Mesothelial cell of epicardium (in vitro differentiated cells): ENCODE results near the gene DGCR2. TPM values are rescaled to one million over a fixed set of nuclear protein-coding genes. Genes with fewer than 3 reads are reported as not detected.

Experiments used
- DNase-seq, 2 experiments: peaks; one replicate each; pipeline ENCODE4 v3.0.0; 2021; ENCODE audit warnings: low spot score in 2 of 2; ENCODE audit not compliant: unreplicated experiment in 2 of 2
- H3K27ac Mint-ChIP-seq: 2 replicates; pipeline ENCODE4 v1.8.0; 2021; ENCODE audit warnings: mixed read lengths
- H3K27me3 Mint-ChIP-seq: 2 replicates; pipeline ENCODE4 v1.8.0; 2021; ENCODE audit warnings: low read depth, mixed read lengths
- H3K36me3 Mint-ChIP-seq: 2 replicates; pipeline ENCODE4 v1.8.0; 2021; ENCODE audit warnings: mixed read lengths
- H3K4me1 Mint-ChIP-seq: 2 replicates; pipeline ENCODE4 v1.8.0; 2021; ENCODE audit warnings: mixed read lengths
- H3K4me3 Mint-ChIP-seq: 2 replicates; pipeline ENCODE4 v1.8.0; 2021; ENCODE audit warnings: mild to moderate bottlenecking, moderate library complexity, mixed read lengths
- H3K9me3 Mint-ChIP-seq: 2 replicates; pipeline ENCODE4 v1.8.0; 2021; ENCODE audit warnings: mixed read lengths
- CTCF ChIP-seq: fragments of 200-600 bp; sonication (generic); IDR thresholded peaks from one replicate; pipeline ENCODE4 v1.5.0; 2021; ENCODE audit warnings: antibody characterized with exemption; ENCODE audit not compliant: unreplicated experiment
- total RNA-seq: library from RNA; stranded (reverse); gene quantifications from 3 replicates; pipeline ENCODE4 v1.2.1, GENCODE V29; 2021

Gene DGCR2
- total RNA-seq, 1 donor from 2014 or later: 78.3 TPM

- Mint-ChIP-seq H3K36me3 (peaks cover 15% of the 10 kb centered on the region), H3K4me3 (no peak overlapping the region), H3K4me1 (no peaks in the 10 kb centered on the region), H3K27ac (no peak overlapping the region), H3K9me3 (no peaks in the 10 kb centered on the region), H3K27me3 (no peaks in the 10 kb centered on the region)
- TF ChIP-seq CTCF: no peak
- DNase-seq: no peak
Measured at GRCh38 chr22:19039796-19040280, 82.4 kb downstream of the DGCR2 start.

DNA sequence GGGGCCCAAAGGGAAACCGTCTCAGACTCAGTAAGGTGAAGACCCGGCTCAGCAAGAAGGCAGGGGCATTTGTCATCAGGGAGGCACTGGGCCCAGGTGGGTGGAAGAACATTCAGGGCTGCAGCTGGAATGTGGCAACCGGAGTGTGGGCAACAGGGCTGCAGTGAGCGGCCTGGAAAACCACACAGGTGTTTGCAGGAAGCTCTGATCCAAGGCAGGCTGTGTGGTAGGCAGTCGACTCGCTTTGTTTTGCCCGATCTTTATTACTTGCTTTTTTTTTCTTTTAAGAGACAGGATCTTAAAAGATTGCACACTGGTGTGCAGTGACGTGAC lies 82.8 kb downstream of the DGCR2 start:
- H3K4me1 Mint-ChIP-seq: no peaks in the 10 kb centered on the region
- no peak overlapping the region for H3K27ac Mint-ChIP-seq
- H3K27me3 Mint-ChIP-seq: no peaks in the 10 kb centered on the region
- DNase-seq: no peak
- TF ChIP-seq CTCF: no peak
- H3K4me3 Mint-ChIP-seq: no peak overlapping the region
- H3K36me3 Mint-ChIP-seq: peaks cover 13% of the 10 kb centered on the region
- H3K9me3 Mint-ChIP-seq: no peaks in the 10 kb centered on the region

GRCh38 chr22:19038728-19039447 lies 83.3 kb downstream of the DGCR2 start:
- Mint-ChIP-seq H3K27me3 (peaks cover 3% of the 10 kb centered on the region), H3K36me3 (peaks cover 11% of the 10 kb centered on the region), H3K4me1 (no peaks in the 10 kb centered on the region), H3K9me3 (no peaks in the 10 kb centered on the region), H3K27ac (no peak overlapping the region), H3K4me3 (no peak overlapping the region)
- no peak for DNase-seq
- no peak for TF ChIP-seq CTCF

GRCh38 chr22:19038164-19038546 lies 84.1 kb downstream of the DGCR2 start:
- Mint-ChIP-seq H3K4me3 (no peak overlapping the region), H3K9me3 (no peaks in the 10 kb centered on the region), H3K4me1 (no peaks in the 10 kb centered on the region), H3K27ac (no peak overlapping the region), H3K27me3 (peaks cover 7% of the 10 kb centered on the region), H3K36me3 (peaks cover 8% of the 10 kb centered on the region)
- DNase-seq: no peak
- no peak for TF ChIP-seq CTCF

DNA sequence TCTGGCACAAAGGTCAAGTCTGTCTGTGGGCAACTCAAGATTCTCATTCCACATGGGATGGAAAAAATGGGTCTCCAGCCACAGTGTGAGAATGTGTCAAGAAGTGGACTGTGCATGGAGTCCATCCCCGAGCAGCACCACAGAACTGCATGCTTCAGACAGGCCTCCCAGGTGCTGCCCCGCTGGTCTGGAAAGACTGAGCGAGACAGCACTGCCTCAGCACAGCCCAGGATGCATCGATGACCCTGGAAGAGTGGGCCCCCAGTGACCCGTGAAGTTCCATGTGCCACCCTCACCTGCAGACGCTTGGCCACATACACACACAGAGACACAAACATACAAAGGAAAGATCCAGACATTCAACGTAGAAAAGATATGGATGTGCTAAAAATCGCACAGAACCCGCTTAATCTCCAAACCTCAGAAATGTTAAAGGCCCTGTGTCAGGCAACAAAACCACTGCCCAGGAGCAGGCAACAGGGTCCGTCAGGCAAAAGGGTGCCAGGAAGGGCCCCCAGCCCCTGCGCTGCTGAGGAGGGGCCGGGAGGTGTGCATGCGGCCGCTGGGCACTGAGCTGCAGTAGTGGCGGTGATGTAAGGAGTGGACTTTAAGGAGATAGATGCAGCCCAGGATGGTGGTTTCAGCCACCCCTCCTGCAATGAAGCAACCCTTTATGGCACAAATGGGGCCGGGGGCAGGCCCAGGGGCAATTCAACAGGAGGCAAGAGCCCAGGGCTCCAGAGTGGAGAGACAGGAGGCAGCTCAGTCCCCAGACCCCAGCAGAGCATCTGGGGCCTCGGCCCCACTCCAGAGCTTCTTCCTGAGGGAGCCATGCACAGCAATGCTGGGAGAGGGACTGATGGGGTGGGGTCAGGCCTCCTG lies 84.7 kb downstream of the DGCR2 start:
- no peak overlapping the region for H3K27ac Mint-ChIP-seq
- no peak overlapping the region for H3K4me3 Mint-ChIP-seq
- H3K4me1 Mint-ChIP-seq: no peaks in the 10 kb centered on the region
- peaks cover 14% of the 10 kb centered on the region for H3K27me3 Mint-ChIP-seq
- no peaks in the 10 kb centered on the region for H3K9me3 Mint-ChIP-seq
- DNase-seq: no peak
- peaks cover 7% of the 10 kb centered on the region for H3K36me3 Mint-ChIP-seq
- no peak for TF ChIP-seq CTCF
